Stimulated activated naive B cell treated with anti-CD40 and anti-IgM and Interleukin-4, amounts not matched to agents 10 μg/mL and 1 μg/mL and 100 μg/mL, for 72 hours (primary cell): ENCODE data around the gene TMEM144.

Experiments
- ATAC-seq, 2 donors: fragments of 150-1000 bp; cut with Tn5 transposase; replicated peaks; 2 replicates each; pipeline ENCODE4 v1.10.0; 2021; ENCODE audit warnings: moderate library complexity in 1 of 2
- DNase-seq: peaks from one replicate; pipeline ENCODE4 v3.0.0; 2021
- H3K27ac Mint-ChIP-seq: one replicate; pipeline ENCODE4 v1.8.0; 2022; ENCODE audit warnings: mild to moderate bottlenecking, mixed read lengths
- H3K27me3 Mint-ChIP-seq, 2 donors: one replicate each; pipeline ENCODE4 v1.8.0; 2022; ENCODE audit warnings: mixed read lengths in 2 of 2
- H3K36me3 Mint-ChIP-seq, 2 donors: one replicate each; pipeline ENCODE4 v1.8.0; 2022; ENCODE audit warnings: mixed read lengths in 2 of 2, mild to moderate bottlenecking in 1 of 2
- H3K4me1 Mint-ChIP-seq, 2 donors: one replicate each; pipeline ENCODE4 v1.8.0; 2022; ENCODE audit warnings: mixed read lengths in 2 of 2, mild to moderate bottlenecking in 1 of 2
- H3K4me3 Mint-ChIP-seq, 2 donors: one replicate each; pipeline ENCODE4 v1.8.0; 2022; ENCODE audit warnings: mild to moderate bottlenecking in 2 of 2, mixed read lengths in 2 of 2, moderate library complexity in 1 of 2
- H3K9me3 Mint-ChIP-seq, 2 donors: one replicate each; pipeline ENCODE4 v1.8.0; 2022; ENCODE audit warnings: mixed read lengths in 2 of 2, mild to moderate bottlenecking in 1 of 2

The TMEM144 gene

GRCh38 chr4:158176108-158176507 lies 34.2 kb upstream of the TMEM144 start:
- no peaks in the 10 kb centered on the region for H3K4me1 Mint-ChIP-seq
- ATAC-seq, result no peak
- no peaks in the 10 kb centered on the region for H3K9me3 Mint-ChIP-seq
- H3K27ac Mint-ChIP-seq, result no peak overlapping the region
- no peaks in the 10 kb centered on the region for H3K36me3 Mint-ChIP-seq
- no peak overlapping the region for H3K4me3 Mint-ChIP-seq
- peaks cover 13 to 34% of the 10 kb centered on the region in 2 donors for H3K27me3 Mint-ChIP-seq
- no peak for DNase-seq

GRCh38 chr4:158176776-158177175 lies 33.5 kb upstream of the TMEM144 start:
- no peak overlapping the region for H3K27ac Mint-ChIP-seq
- no peaks in the 10 kb centered on the region for H3K36me3 Mint-ChIP-seq
- no peaks in the 10 kb centered on the region for H3K4me1 Mint-ChIP-seq

DNA sequence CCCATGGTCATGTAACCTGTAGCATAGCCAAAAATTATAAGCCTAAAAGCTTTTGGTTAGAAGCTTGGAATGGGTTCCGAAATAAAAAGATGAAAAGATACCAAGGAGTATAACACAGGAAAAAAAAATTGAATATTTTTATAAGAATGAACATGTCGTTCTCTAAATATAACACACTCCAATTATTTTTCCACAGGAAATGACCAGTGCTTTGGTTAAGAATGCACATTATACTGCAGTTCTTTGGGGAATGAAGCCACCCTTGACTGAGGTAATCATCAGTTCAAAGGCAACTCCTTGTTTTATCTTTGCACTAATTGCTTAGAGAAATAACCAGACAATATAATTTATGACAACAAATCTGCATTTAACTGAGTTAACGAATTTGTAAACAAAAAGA lies 30.8 kb upstream of the TMEM144 start:
- Mint-ChIP-seq H3K4me3 (no peak overlapping the region), H3K4me1 (no peaks in the 10 kb centered on the region), H3K27me3 (peaks cover 6 to 22% of the 10 kb centered on the region in 2 donors), H3K36me3 (no peaks in the 10 kb centered on the region), H3K27ac (no peak overlapping the region), H3K9me3 (no peaks in the 10 kb centered on the region)
- no peak for DNase-seq
- no peak for ATAC-seq

More at GRCh38 chr4:158176776-158177175, 33.5 kb upstream of the TMEM144 start:
- H3K4me3 Mint-ChIP-seq, result no peak overlapping the region
- DNase-seq (no peak), ATAC-seq (no peak)
- H3K27me3 Mint-ChIP-seq, result peaks cover 13 to 31% of the 10 kb centered on the region in 2 donors
- H3K9me3 Mint-ChIP-seq, result no peaks in the 10 kb centered on the region

- DNase-seq (no peak), ATAC-seq (no peak)
- peaks cover 6 to 12% of the 10 kb centered on the region in 2 donors for H3K27me3 Mint-ChIP-seq
- no peaks in the 10 kb centered on the region for H3K9me3 Mint-ChIP-seq
- no peaks in the 10 kb centered on the region for H3K36me3 Mint-ChIP-seq
- no peak overlapping the region for H3K4me3 Mint-ChIP-seq
- no peaks in the 10 kb centered on the region for H3K4me1 Mint-ChIP-seq
- no peak overlapping the region for H3K27ac Mint-ChIP-seq
Observed at GRCh38 chr4:158181906-158182305, 28.4 kb upstream of the TMEM144 start.

- H3K27me3 Mint-ChIP-seq, result peaks cover 6 to 8% of the 10 kb centered on the region in 2 donors
- H3K4me3 Mint-ChIP-seq, result no peak overlapping the region
- DNase-seq (no peak), ATAC-seq (no peak)
- no peak overlapping the region for H3K27ac Mint-ChIP-seq
- no peaks in the 10 kb centered on the region for H3K36me3 Mint-ChIP-seq
- no peaks in the 10 kb centered on the region for H3K4me1 Mint-ChIP-seq
- no peaks in the 10 kb centered on the region for H3K9me3 Mint-ChIP-seq
Observed at GRCh38 chr4:158182736-158183135, 27.6 kb upstream of the TMEM144 start.

DNA sequence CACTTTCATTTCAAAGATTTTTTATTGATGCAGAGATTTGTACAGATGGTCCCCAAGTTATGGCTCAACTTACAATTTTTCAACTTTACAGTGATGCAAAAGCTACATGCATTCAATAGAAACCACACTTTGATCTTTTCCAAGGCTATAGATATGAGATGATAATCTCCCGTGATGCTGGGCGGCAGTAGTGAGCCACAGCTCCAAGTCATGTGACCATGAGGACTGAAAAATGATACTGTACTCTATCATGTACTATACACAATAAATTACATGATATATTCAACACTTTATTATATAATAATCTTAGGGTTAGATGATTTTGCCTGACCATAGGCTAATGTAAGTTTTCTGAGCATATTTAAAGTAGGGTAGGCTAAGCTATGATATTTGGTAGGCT lies 23.5 kb upstream of the TMEM144 start:
- Mint-ChIP-seq H3K4me3 (no peak overlapping the region), H3K36me3 (no peaks in the 10 kb centered on the region), H3K4me1 (no peaks in the 10 kb centered on the region), H3K27ac (no peak overlapping the region), H3K27me3 (no peaks in the 10 kb centered on the region), H3K9me3 (peaks cover 0 to 1% of the 10 kb centered on the region in 2 donors)
- DNase-seq, result no peak
- ATAC-seq, result no peak

DNA sequence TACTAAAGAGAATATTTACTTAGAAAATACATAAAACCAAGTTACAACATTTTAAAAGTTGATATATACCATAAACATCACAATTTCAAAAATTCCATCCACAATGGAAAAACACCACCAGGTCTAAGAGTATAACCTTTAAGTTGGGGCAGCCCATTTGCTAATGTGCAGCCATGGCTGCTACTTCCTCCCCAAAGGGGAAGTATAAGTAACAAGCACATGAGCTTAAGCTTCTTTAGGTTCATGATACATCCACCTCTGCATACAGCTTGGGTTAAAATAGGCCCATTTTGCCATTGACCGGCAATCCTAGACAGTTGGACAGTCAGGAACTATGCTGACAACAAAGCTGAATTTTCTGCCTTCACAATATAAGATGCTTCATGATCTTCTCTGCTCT lies 20.9 kb upstream of the TMEM144 start:
- DNase-seq (no peak), ATAC-seq (peak in 1 of 2 donors; percentile 65)
- Mint-ChIP-seq H3K36me3 (no peaks in the 10 kb centered on the region), H3K27me3 (no peaks in the 10 kb centered on the region), H3K4me1 (peaks cover 0 to 2% of the 10 kb centered on the region in 2 donors), H3K27ac (no peak overlapping the region), H3K9me3 (peaks cover 0 to 1% of the 10 kb centered on the region in 2 donors), H3K4me3 (no peak overlapping the region)

DNA sequence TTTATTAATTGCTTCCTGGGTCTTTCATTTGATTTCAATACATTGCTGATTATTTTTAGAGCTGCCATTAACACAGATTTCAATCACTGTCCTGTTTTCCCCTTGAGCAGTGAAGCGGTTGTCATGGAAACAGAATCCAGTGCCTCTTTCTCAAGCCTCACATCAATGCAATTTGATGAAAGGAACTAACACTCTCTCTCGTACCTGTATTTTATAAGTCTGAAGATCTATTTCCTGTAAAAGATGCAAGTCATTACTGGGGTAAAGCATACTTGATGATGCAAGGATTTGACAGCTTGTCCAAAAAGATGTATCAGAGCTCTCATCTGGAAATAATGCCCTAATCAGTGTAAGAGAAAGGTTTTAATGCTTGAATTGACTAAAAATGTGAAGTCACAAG lies 19.6 kb upstream of the TMEM144 start:
- Mint-ChIP-seq H3K27ac (no peak overlapping the region), H3K9me3 (peaks cover 0 to 1% of the 10 kb centered on the region in 2 donors), H3K4me3 (no peak overlapping the region), H3K36me3 (no peaks in the 10 kb centered on the region), H3K27me3 (no peaks in the 10 kb centered on the region), H3K4me1 (peaks cover 0 to 2% of the 10 kb centered on the region in 2 donors)
- ATAC-seq (no peak), DNase-seq (no peak)

GRCh38 chr4:158192439-158193158 lies 17.7 kb upstream of the TMEM144 start:
- DNase-seq, result no peak
- H3K9me3 Mint-ChIP-seq, result peaks cover 0 to 1% of the 10 kb centered on the region in 2 donors
- no peak for ATAC-seq
- H3K36me3 Mint-ChIP-seq, result no peaks in the 10 kb centered on the region
- no peak overlapping the region for H3K27ac Mint-ChIP-seq
- no peak overlapping the region for H3K4me3 Mint-ChIP-seq
- no peaks in the 10 kb centered on the region for H3K27me3 Mint-ChIP-seq
- H3K4me1 Mint-ChIP-seq, result peaks cover 0 to 2% of the 10 kb centered on the region in 2 donors

DNA sequence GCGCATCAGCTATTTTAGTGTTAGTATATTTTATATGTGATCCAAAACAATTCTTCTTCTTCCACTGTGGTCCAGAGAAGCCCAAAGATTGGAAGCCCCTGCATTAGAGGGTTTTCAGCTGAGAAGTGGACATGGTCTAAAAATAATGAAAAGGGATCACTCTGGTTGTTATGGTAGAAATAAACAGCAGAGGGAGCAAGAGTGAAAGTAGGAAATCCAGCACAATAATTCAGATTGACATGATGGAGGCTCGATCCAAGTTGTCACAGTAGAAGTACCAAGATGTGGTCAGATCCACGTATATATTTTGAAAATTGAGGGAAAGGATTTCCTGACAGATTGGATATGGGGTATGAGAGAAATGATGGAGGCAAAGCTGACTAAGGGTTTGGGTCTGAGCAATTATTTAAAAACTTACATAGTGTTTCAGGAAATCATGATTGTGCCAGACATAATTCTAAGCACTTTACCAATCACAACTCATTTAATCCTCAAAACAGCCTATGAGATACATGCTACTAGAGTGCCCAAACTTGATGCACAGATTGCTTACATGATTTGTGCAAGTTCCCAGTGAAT lies 17.0 kb upstream of the TMEM144 start:
- H3K27ac Mint-ChIP-seq, result no peak overlapping the region
- H3K4me3 Mint-ChIP-seq, result no peak overlapping the region
- H3K36me3 Mint-ChIP-seq, result no peaks in the 10 kb centered on the region
- ATAC-seq (no peak), DNase-seq (no peak)
- H3K4me1 Mint-ChIP-seq, result peaks cover 0 to 2% of the 10 kb centered on the region in 2 donors
- peaks cover 0 to 1% of the 10 kb centered on the region in 2 donors for H3K9me3 Mint-ChIP-seq
- no peaks in the 10 kb centered on the region for H3K27me3 Mint-ChIP-seq

DNA sequence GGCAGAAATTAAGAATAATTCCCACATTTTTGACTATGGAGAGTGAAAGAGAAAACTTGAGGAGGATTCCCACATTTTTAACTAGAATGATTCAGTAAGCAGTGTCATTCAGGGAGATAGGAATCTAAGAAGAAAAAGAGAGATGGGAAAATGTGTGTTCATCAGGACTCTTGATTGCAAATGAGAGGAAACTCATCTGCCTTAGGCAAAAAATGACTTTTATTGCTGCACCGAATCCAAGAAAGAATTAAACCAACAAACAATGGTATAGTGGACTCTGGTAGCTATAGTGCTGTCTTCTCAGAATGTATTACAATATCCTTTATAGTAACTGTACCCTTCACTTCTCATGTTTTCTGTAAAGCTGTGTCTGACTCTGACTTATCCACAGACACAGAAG lies 15.0 kb upstream of the TMEM144 start:
- Mint-ChIP-seq H3K27me3 (no peaks in the 10 kb centered on the region), H3K4me3 (no peak overlapping the region), H3K9me3 (no peaks in the 10 kb centered on the region), H3K4me1 (peaks cover 0 to 2% of the 10 kb centered on the region in 2 donors), H3K36me3 (no peaks in the 10 kb centered on the region), H3K27ac (no peak overlapping the region)
- ATAC-seq (no peak), DNase-seq (no peak)

DNA sequence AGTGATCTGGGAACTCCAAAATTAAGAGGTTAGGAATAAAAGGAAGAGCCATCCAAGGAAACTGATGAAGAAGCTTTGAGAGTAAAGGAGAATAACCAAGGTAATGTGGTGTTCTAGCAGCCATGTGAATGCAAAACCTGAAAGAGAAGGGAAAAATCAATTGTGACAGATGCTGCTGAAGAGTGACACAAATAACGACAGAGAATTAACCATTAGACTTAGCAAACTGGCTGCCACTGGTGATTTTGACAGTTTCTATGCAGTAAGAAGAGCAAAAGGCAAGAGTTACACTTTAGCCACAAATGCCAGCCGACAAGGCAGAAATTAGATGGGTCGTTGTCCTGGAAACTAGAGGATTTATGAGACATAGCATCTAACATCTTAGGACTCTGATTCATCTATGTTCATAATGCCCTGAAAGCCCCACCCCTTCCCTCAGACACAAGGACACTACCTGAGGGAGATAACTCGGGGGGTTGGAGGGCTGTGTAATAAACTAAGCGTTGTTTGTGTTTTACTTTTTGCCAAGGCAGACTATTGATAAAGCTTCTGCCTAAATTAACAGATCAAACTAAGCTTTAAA lies 13.0 kb upstream of the TMEM144 start:
- H3K27me3 Mint-ChIP-seq, result no peaks in the 10 kb centered on the region
- H3K4me3 Mint-ChIP-seq, result no peak overlapping the region
- ATAC-seq, result no peak
- H3K4me1 Mint-ChIP-seq, result peaks cover 0 to 2% of the 10 kb centered on the region in 2 donors
- H3K9me3 Mint-ChIP-seq, result no peaks in the 10 kb centered on the region
- no peak overlapping the region for H3K27ac Mint-ChIP-seq
- H3K36me3 Mint-ChIP-seq, result no peaks in the 10 kb centered on the region
- no peak for DNase-seq

GRCh38 chr4:158200214-158200613 lies 10.1 kb upstream of the TMEM144 start:
- no peak overlapping the region for H3K27ac Mint-ChIP-seq
- no peaks in the 10 kb centered on the region for H3K36me3 Mint-ChIP-seq
- ATAC-seq (no peak), DNase-seq (no peak)
- H3K9me3 Mint-ChIP-seq, result no peaks in the 10 kb centered on the region
- no peak overlapping the region for H3K4me3 Mint-ChIP-seq
- no peaks in the 10 kb centered on the region for H3K4me1 Mint-ChIP-seq
- no peaks in the 10 kb centered on the region for H3K27me3 Mint-ChIP-seq

- ATAC-seq (no peak), DNase-seq (no peak)
- Mint-ChIP-seq H3K27ac (no peak overlapping the region), H3K4me1 (no peaks in the 10 kb centered on the region), H3K36me3 (no peaks in the 10 kb centered on the region), H3K9me3 (peaks cover 1 to 4% of the 10 kb centered on the region in 2 donors), H3K4me3 (no peak overlapping the region), H3K27me3 (no peaks in the 10 kb centered on the region)
Observed at GRCh38 chr4:158201322-158201721, 9.0 kb upstream of the TMEM144 start.

DNA sequence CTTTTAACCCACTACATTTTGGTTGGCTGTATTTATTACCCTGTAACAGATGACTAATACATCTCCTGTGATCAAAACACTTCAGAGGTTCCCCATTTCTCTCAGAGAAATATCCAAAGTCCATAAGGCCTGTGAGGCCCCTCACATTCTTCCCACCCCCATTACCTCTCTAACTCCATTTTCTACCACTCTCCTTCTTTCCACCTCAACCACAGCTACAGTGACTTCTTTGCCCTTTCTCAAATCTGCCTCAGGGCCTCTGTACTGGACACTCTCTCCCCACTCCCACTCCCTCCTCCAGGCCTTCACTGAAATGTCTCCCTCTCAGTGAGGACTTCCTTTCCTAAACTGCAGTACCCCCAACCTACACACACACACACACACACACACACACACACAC lies 8.4 kb upstream of the TMEM144 start:
- Mint-ChIP-seq H3K27me3 (no peaks in the 10 kb centered on the region), H3K27ac (no peak overlapping the region), H3K4me3 (no peak overlapping the region), H3K4me1 (no peaks in the 10 kb centered on the region), H3K36me3 (no peaks in the 10 kb centered on the region), H3K9me3 (peaks cover 1 to 4% of the 10 kb centered on the region in 2 donors)
- ATAC-seq, result no peak
- DNase-seq, result no peak
